T47D (cell line): ENCODE measurements around the gene GSC.

Source experiments
- DNase-seq, 2 experiments: peaks; one replicate each; pipeline versions ENCODE4 v3.0.0 to v3.0.0-alpha.2; 2011 to 2012; ENCODE audit warnings: low read depth in 1 of 2, low spot score in 1 of 2
- JUND ChIP-seq: IDR thresholded peaks from 2 replicates; pipeline ENCODE4 v1.6.1; 2012; ENCODE audit warnings: low read depth
- in situ Hi-C: cut with HindIII; loops from 2 replicates; pipeline ENCODE4 v1.10.0; 2016; ENCODE audit warnings: low sequenced_read_pairs, low pct_unique_long_range_greater_than_20kb

GSC gene

DNA sequence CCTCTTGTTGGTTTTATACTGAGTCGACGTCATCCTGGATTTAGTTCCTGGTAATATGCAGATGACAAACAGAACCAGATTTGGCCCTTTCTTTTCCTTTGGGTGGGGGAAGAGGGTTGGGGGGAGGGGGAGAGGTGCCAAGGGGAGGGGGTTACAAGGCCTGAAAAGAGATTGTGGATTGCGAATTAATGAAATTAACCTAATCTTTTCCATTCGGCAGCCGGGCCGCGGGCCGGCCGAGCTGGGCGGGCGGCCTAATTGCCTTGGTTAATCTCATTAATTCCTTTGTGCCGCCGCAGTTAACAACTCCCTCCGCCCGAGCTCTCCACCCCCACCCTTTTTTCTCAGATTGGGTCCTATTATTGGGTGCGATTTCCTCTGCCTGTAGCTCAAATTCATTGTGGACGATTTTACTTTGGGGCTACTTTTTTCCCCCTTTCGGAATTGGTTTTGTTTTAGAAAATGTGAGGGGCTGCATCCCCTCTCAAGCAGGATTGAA lies 387 bp upstream of the GSC start:
- no peak for DNase-seq
- TF ChIP-seq JUND: no peak
- in situ Hi-C loops: no loop called here

DNA sequence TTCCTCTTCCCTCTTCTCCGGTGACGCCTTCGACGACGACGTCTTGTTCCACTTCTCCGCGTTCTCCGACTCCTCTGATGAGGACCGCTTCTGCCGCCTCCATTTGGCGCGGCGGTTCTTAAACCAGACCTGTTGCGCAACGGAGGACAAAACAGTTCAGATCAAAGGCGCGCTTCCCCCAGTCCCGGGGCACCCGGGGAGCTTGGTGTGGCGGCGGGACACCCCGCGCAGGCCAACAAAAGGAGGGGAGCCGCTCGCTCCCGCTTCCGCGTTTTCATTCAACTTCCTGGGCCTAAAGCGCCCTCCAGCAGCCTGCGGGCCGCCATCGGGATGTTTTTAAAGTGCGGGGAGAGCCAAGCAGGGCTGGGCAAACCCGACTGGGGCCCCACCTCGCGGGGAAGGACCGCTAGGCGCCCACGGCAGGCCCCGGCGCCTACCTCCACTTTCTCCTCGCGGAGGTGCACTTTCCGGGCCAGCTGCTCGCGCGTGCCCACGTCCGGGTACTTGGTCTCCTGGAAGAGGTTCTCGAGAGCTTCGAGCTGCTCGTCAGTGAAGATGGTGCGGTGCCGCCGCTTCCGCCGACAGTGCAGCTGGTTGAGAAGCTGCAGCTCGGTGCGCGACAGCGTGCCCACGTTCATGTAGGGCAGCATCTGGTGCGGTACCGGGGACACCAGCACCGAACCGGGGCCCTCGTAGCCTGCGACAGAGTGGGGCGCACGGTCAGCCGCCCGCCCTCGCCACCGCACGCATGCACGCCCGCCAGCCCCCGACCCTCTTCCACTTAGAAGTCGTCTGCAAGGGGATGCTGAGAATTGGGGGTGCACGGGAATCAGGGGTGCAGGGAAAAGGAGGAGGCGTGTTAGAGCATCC lies 1.2 kb downstream of the GSC start:
- no peak for TF ChIP-seq JUND
- no peak for DNase-seq
- in situ Hi-C loops: no loop called here

DNA sequence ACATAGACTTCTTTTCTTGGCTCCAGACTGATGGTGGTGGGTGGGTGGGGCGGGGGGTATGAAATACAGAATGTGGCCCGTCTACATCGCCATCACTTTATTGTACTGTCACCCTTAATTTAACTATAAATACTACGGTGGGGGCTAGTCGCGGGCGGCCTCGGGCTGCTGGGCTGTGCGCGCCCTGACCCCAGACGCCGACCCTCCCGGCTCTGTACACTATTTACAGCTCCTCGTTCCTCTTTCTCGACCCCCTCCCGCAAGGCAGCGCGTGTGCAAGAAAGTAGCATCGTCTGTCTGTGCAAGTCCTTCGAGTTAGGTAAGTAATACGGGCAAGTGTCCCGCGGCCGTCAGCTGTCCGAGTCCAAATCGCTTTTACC lies 1.8 kb downstream of the GSC start:
- no peak for DNase-seq
- TF ChIP-seq JUND: no peak
- in situ Hi-C loops: no loop called here

DNA sequence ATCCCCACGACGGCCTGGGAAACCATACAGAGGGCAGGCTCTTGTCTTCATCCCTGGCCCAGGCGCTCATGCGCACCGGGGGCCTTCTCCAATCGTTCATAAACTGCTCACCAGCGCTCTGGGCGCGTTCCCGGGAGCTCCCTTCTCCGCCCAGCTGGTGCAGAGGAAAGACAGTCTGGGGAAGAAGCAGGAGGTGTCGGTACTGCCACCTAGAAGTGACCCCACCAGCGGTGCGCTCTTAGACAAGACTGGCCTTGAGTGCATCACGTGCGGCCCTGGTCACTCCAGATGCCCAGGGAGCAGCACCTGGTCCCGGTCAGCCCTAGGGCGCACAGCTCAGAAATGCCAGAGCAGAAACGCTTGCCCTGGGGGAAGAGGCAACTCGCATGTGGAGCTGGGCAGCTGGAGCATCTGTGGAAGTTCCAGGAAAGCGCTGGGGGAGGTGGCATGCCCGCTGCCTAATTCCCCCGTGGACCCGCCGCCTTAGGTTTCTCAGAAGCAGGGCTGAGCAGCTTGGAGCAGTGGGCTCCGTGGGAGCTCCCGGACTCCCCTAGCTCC lies 2.5 kb downstream of the GSC start:
- DNase-seq: no peak
- in situ Hi-C loops: no loop called here
- TF ChIP-seq JUND: no peak

DNA sequence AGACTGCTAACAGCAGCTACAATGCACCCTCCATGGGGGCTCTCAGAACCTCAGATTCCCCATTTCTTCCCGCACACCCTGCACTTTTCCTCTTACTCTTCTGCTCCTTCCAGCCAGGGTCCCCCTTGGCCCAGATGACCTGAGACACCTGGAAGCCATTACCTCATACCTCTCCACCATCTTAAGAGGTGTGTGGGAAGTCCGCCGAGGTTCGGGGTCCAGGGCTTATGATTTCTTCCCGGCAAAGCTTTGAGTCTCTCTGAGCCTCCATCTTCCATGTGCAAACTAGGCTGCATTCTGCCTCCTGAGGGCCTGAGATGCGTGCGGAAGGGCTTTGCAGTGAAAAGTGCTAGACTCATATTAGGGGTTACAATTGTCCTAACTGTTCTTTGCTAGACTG lies 5.3 kb downstream of the GSC start:
- no peak for DNase-seq
- in situ Hi-C loops: no loop called here
- TF ChIP-seq JUND: no peak

DNA sequence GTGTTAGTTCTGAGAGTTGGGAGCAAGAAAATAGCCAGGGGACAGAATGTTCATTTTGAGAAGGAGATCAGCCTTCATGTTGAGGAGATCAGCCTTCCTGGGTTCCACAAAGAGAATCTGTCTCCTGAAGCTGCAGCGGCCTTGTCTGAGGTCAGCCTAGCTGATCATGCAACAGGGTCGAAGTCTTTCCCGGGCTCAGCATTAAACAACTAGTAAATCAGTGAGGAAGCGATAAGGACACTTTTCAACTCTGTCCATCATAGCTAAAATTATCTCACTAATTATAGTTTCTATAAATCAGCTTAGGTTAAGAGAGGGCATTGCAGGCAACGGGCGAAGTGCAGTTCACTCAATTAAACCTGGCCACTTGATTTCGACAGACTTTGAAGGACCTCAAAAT lies 7.5 kb downstream of the GSC start:
- TF ChIP-seq JUND: no peak
- no peak for DNase-seq
- in situ Hi-C loops: no loop called here

DNA sequence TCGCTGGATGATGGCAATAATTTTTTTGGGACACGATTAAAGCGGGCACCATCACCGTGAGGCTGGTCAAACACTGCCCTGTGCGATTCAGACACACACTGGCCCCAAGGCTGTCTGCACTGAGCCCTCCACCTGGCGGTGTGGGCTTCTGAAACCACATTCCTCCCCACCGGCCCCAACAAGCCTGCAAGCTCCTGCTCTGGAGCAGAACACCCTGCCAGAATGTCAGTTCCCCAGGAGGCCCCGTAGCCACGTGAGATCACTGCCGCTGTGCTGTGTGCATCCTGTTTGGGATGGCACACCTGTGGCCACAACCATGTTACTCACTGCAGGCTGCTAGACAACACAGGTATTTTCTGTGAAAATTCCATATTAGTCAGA lies 7.9 kb downstream of the GSC start:
- no peak for DNase-seq
- no peak for TF ChIP-seq JUND
- in situ Hi-C loops: no loop called here

DNA sequence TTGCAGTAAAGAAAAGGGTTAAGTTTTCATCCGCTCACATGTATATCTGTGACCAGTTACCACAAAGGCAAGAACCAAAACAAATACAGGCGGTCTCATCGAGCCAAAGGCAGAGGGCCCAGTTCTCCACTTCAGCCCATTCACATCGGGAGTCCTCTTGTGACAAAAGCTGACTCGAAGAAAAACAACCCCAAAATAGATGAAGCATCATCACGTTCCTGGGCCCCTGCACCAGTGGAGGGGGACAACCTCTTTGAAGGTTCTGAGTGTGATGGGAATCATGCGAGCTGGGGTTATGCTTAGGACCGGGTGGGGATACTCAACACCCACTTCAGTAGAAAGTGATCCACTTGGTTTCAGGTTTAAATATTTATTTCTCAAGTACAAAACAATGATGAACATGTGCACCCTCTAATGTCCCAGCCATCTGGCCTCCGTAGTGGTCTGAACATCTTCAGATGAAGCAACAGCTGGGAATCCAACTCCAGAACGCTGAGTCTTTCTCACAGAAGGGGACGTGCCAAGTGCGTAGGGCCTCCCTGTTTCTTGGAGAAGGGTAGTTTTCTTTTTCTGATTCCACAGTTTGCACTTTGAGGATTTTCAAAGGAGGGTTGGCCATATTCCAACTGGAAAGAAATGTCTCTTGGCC lies 8.4 kb downstream of the GSC start:
- no peak for DNase-seq
- in situ Hi-C loops: no loop called here

DNA sequence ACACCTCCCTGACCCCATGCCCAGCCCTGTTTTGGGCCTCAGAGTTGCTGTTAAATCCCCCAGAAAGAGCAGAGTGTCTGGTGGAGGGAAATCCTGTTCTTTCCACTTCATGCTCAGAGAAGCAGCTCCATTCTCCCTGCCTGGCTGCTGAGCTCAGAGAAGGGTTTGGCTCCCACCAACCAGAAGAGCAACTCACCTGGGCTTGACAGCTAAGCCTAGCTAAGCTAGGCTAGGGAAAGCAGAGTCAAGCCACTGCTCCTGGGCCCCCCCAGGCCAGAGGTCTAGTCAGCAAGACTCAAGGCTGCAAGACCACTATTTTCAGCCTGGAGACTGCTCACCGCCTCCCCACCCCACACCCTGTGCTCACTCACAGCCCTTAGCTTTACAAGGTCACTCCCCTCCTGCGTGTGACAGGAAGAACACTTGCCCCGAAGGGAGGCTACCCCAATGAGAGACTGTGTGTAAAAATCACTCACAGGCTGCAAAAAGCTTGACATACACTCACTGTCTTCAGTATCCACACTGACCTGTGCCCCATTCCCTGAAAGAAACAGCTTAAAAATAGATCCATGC lies 13.5 kb downstream of the GSC start:
- in situ Hi-C loops: no loop called here
- TF ChIP-seq JUND: no peak
- DNase-seq: no peak

More for the DNA sequence above, 8.4 kb downstream of the GSC start:
- no peak for TF ChIP-seq JUND

DNA sequence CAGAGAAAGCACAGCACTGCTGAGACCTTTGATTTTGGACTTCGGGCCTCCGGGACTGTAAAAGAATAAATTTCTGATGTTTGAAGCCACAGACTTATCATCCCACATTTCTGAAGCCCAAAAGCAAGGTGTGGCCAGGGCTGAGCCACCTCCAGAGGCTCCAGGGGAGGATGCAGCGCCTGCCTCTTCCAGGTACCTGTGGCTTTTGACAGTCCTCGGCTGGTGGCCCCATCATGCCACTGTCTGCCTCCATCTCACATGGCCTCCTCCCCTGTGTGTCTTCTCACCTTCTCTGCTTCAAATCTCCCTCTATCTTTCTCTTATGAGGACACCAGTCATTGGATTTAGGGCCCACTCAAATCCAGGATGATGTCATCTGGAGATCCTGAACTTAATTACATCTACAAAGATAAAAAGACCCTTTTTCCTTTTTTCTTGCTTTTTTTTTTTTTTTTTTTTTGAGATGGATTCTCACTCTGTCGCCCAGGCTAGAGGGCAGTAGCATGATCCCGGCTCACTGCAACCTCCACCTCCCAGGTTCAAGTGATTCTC lies 15.4 kb downstream of the GSC start:
- in situ Hi-C loops: no loop called here
- TF ChIP-seq JUND: no peak
- no peak for DNase-seq

DNA sequence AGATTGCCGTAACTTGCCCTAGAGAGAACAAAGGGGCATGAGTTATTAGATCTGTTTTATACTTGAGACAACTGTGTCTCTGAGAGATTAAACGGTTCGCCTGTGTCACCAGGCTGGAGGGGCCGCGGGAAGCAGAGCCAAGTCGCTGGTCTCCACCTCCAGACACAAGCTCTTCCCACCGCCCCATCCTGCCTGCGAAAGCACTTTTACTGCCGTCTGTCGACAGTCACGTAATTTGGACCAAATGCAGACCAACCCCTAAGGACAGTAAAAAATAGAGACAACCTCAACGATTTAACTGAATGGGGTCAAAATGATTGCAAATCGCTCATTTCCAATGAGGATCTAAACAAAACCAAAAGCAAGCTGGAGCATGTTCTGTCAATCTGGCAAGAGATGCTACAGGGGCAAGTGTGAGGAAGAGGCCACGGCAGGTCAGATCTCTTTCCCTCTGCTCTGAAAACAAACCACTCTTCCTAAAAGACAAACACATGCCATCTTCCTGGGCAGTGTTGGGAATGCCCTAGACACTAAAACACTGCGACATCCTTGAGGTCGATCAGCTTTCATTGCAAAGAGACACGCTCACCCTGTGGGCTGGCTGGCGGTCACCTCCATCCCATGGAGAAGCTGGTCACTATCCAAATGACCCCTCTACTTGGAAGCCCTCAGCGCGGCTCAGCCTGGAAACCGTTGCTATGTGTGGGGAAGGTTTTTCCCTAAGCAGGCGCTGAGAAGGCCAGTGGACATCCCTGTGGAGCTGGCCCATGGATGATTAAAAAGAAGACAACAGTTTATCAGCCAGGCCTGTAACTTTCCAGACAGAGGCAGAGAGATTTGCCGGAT lies 17.1 kb downstream of the GSC start:
- DNase-seq: no peak
- TF ChIP-seq JUND: no peak
- in situ Hi-C loops: no loop called here

DNA sequence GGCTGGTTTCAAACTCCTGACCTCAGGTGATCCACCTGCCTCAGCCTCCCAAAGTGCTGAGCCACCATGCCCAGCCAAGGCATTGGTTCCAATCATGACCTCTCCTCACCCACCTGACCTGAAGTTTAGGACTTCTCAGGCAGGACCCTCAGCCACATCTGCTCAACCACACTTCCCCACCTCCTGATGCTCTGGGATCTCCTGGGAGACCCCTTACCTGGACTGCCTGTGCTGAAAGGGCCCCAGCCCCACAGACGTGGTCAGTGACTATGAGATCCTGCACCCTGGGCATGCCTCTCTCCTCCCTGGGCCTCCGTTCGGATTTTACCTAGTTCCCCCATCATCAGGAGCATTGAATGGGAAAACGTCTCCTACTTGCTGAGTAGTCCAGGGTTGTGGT lies 18.0 kb downstream of the GSC start:
- TF ChIP-seq JUND: no peak

More for the DNA sequence above, 18.0 kb downstream of the GSC start:
- DNase-seq: no peak
- in situ Hi-C loops: no loop called here
